Body of pancreas (tissue), 4 donors: ENCODE measurements around the gene TMEM59. TPM values are rescaled to one million over a fixed set of nuclear protein-coding genes. Genes with fewer than 3 reads are reported as not detected.
"Not testable (repeated sequence)": the region's sequence is repeated elsewhere in the genome, so short reads cannot be mapped to it uniquely, and the experiment has no call there.

Experiments
- ATAC-seq: fragments of 150-250 bp; one replicate; pipeline ENCODE4 v1.9.1; 2016
- DNase-seq, 4 donors: peaks; one replicate each; pipeline ENCODE4 v3.0.0-alpha.2; 2019
- H3K27ac ChIP-seq, 4 donors: fragments of 200-600 bp; sonication (generic); 1 replicate in 3 of 4; 2 replicates in 1 of 4; pipeline versions ENCODE4 v1.5.1 to v1.6.1; 2016 to 2019; ENCODE audit warnings: mild to moderate bottlenecking in 1 of 4, mixed read lengths in 1 of 4, moderate library complexity in 1 of 4
- H3K27me3 ChIP-seq, 2 donors: fragments of 200-600 bp; sonication (generic); one replicate each; pipeline ENCODE4 v1.6.0; 2016; ENCODE audit warnings: mild to moderate bottlenecking in 1 of 2
- H3K36me3 ChIP-seq, 2 donors: fragments of 200-600 bp; sonication (generic); replicated peaks in 1 of 2; 2 replicates each; pipeline ENCODE4 v1.5.1; 2016; ENCODE audit warnings: low read depth in 2 of 2; ENCODE audit not compliant: insufficient read depth in 1 of 2
- H3K4me1 ChIP-seq: fragments of 200-600 bp; sonication (generic); one replicate; pipeline ENCODE4 v1.6.0; 2016
- H3K4me3 ChIP-seq, 2 donors: fragments of 200-600 bp; sonication (generic); 1 replicate in 1 of 2; 2 replicates in 1 of 2; pipeline ENCODE4 v1.5.1; 2016 to 2019
- H3K9me3 ChIP-seq, 3 donors: fragments of 200-600 bp; sonication (generic); 1 replicate in 2 of 3; 2 replicates in 1 of 3; pipeline ENCODE4 v1.5.1; 2016
- CTCF ChIP-seq, 7 experiments: fragments of 450-650 bp in 4 of 7; fragments of 200-600 bp in 3 of 7; sonication (generic) in 3 of 7; IDR thresholded peaks; one replicate each; pipeline ENCODE4 v1.5.1; 2016 to 2019; ENCODE audit warnings: antibody characterized with exemption in 7 of 7
- POLR2A ChIP-seq, 3 donors: fragments of 450-650 bp; IDR thresholded peaks; one replicate each; pipeline ENCODE4 v1.6.1; 2016; ENCODE audit warnings: antibody characterized with exemption in 3 of 3, mild to moderate bottlenecking in 2 of 3
- WGBS, 2 donors: methylation state at CpG; one replicate each; pipeline ENCODE4 v1.1.5; 2017; 5-methylcytosine and 5-hydroxymethylcytosine counted together
- intact Hi-C: fragments of 100-400 bp; cut with DNase I; formaldehyde crosslinking; loops from one replicate; pipeline ENCODE4 v1.15.1; 2023
- total RNA-seq, 2 donors: library from RNA; depleted of rRNA; stranded (reverse); fragments of >200 nt; gene quantifications; one replicate each; pipeline ENCODE4 v1.1.0, GENCODE V29; 2016

Gene TMEM59
- total RNA-seq, 2 donors from 2014 or later: 89.5 to 131 TPM

- intact Hi-C loops: no loop called here
- Histone ChIP-seq H3K27ac (no peak overlapping the region), H3K4me3 (no peak overlapping the region), H3K4me1 (no peaks in the 10 kb centered on the region), H3K36me3 (no peaks in the 10 kb centered on the region), H3K9me3 (no peaks in the 10 kb centered on the region), H3K27me3 (no peaks in the 10 kb centered on the region)
- TF ChIP-seq CTCF (IDR thresholded peaks at IDR 0.05): no peak
- TF ChIP-seq POLR2A (IDR thresholded peaks at IDR 0.05): no peak
- WGBS, 2 donors: 67 to 75% methylated on average over 8 to 9 of the region's 9 CpGs
- ATAC-seq (no peak), DNase-seq (no peak)
Measured at GRCh38 chr1:54002544-54003248, 50.3 kb downstream of the TMEM59 start.

- no peaks in the 10 kb centered on the region for H3K36me3 ChIP-seq
- WGBS, 2 donors: 17 to 25% methylated on average over 3 of the region's 3 CpGs
- no peaks in the 10 kb centered on the region for H3K9me3 ChIP-seq
- no peak for ATAC-seq
- H3K4me3 ChIP-seq: no peak overlapping the region
- no peak for DNase-seq
- H3K27ac ChIP-seq: no peak overlapping the region
- TF ChIP-seq POLR2A (IDR thresholded peaks at IDR 0.05) (no peak), CTCF (IDR thresholded peaks at IDR 0.05) (no peak)
- H3K4me1 ChIP-seq: no peaks in the 10 kb centered on the region
- no peaks in the 10 kb centered on the region for H3K27me3 ChIP-seq
- intact Hi-C loops: no loop called here
Measured at GRCh38 chr1:54001591-54001990, 51.4 kb downstream of the TMEM59 start.

DNA sequence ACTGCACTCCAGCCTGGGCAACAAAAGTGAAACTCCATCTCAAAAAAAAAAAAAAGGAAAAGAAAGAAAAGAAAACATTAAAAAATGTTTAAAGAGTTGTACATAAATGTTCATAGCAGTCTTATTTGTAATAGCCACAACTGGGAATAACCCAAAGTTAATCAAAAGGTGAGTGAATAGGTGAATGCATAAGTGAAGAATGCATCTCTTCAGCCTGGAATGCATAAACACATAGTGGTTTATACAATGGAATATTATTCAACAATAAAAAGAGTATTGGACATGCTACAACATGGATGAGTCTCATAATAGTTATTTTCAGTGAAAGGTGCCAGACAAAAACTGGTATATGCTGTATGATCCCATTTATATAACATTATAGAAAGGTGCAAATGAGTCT, 53.1 kb downstream of the TMEM59 start:
- no peak for ATAC-seq

GRCh38 chr1:53998223-53998622, 54.8 kb downstream of the TMEM59 start:
- WGBS, 2 donors: 94 to 96% methylated on average over 1 of the region's 1 CpG
- no peak overlapping the region for H3K4me3 ChIP-seq
- DNase-seq (no peak), ATAC-seq (no peak)
- intact Hi-C loops: no loop called here
- TF ChIP-seq CTCF (IDR thresholded peaks at IDR 0.05): no peak
- TF ChIP-seq POLR2A (IDR thresholded peaks at IDR 0.05): no peak
- no peaks in the 10 kb centered on the region for H3K36me3 ChIP-seq
- H3K9me3 ChIP-seq: no peaks in the 10 kb centered on the region
- no peaks in the 10 kb centered on the region for H3K27me3 ChIP-seq
- H3K27ac ChIP-seq: no peak overlapping the region
- H3K4me1 ChIP-seq: no peaks in the 10 kb centered on the region

More for the DNA sequence above, 53.1 kb downstream of the TMEM59 start:
- no peak overlapping the region for H3K27ac ChIP-seq
- H3K9me3 ChIP-seq: no peaks in the 10 kb centered on the region
- H3K27me3 ChIP-seq: no peaks in the 10 kb centered on the region
- no peak for DNase-seq
- H3K4me1 ChIP-seq: no peaks in the 10 kb centered on the region
- intact Hi-C loops: no loop called here
- no peak for TF ChIP-seq CTCF (IDR thresholded peaks at IDR 0.05)
- TF ChIP-seq POLR2A (IDR thresholded peaks at IDR 0.05): no peak
- H3K4me3 ChIP-seq: no peak overlapping the region
- H3K36me3 ChIP-seq: no peaks in the 10 kb centered on the region

- WGBS, 2 donors: 81 to 82% methylated on average over 1 of the region's 1 CpG
- Histone ChIP-seq H3K27me3 (no peaks in the 10 kb centered on the region), H3K27ac (no peak overlapping the region), H3K4me1 (no peaks in the 10 kb centered on the region), H3K9me3 (no peaks in the 10 kb centered on the region), H3K4me3 (no peak overlapping the region), H3K36me3 (no peaks in the 10 kb centered on the region)
- no peak for ATAC-seq
- intact Hi-C loops: no loop called here
- TF ChIP-seq CTCF (IDR thresholded peaks at IDR 0.05) (no peak), POLR2A (IDR thresholded peaks at IDR 0.05) (no peak)
- DNase-seq: no peak
Measured at GRCh38 chr1:53995683-53996082, 57.3 kb downstream of the TMEM59 start.

DNA sequence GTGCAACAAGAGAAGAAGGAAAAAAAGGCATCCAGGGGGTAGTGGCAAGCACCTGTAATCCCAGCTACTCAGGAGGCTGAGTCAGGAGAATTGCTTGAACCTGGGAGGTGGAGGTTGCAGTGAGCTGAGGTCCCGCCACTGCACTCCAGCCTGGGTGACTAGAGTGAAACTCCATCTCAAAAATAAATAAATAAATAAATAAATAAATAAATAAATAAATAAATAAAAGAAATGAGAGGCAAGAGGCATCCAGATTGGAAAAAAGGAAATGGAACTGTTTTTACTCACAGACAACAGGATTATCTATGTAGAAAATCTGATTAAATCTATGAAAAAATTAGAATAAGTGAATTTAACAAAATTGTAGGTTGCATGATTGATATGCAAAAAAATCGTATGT, 58.5 kb downstream of the TMEM59 start:
- intact Hi-C loops, H3K4me3 ChIP-seq, H3K27me3 ChIP-seq, H3K9me3 ChIP-seq, DNase-seq, ATAC-seq, H3K36me3 ChIP-seq, H3K4me1 ChIP-seq, H3K27ac ChIP-seq: not testable (repeated sequence)
- WGBS, 2 donors: 66 to 76% methylated on average over 2 of the region's 2 CpGs
